Neural cell (in vitro differentiated cells): Measurements from ENCODE around the gene RERGL. TPM values are rescaled to one million over a fixed set of nuclear protein-coding genes. Genes with fewer than 3 reads are reported as not detected.
A peak's percentile ranks its signal among the peaks of the same experiment; 100 is the strongest.

Experiments
- H2AFZ ChIP-seq: fragments of 200-600, 300-800 bp; sonication (generic), shearing (Covaris generic); 2 replicates; pipeline ENCODE4 v1.6.0; 2014; ENCODE audit warnings: low read depth, mild to moderate bottlenecking, antibody characterized with exemption, low read length, moderate library complexity
- H3F3A ChIP-seq: fragments of 200-600 bp; shearing (Covaris generic); 2 replicates; pipeline ENCODE4 v1.6.1; 2016; ENCODE audit warnings: mild to moderate bottlenecking, moderate library complexity, mixed read lengths, antibody characterized with exemption, low read length; ENCODE audit not compliant: insufficient read depth, poor library complexity, severe bottlenecking
- H3K27ac ChIP-seq: fragments of 200-600, 300-800 bp; sonication (generic), shearing (Covaris generic); 2 replicates; pipeline ENCODE4 v1.5.1; 2014; ENCODE audit warnings: mild to moderate bottlenecking, low read length, moderate library complexity
- H3K27me3 ChIP-seq: fragments of 300-800, 200-600 bp; sonication (generic), shearing (Covaris generic); 2 replicates; pipeline ENCODE4 v1.6.0; 2014; ENCODE audit warnings: mild to moderate bottlenecking, low read depth, low read length, moderate library complexity; ENCODE audit not compliant: insufficient read depth
- H3K36me3 ChIP-seq: fragments of 300-800, 200-600 bp; sonication (generic), shearing (Covaris generic); 2 replicates; pipeline ENCODE4 v1.5.1; 2014; ENCODE audit warnings: mild to moderate bottlenecking, antibody characterized with exemption, low read length, moderate library complexity; ENCODE audit not compliant: insufficient read depth
- H3K4me2 ChIP-seq: fragments of 300-800, 200-600 bp; sonication (generic), shearing (Covaris generic); 2 replicates; pipeline ENCODE4 v1.6.0; 2014; ENCODE audit warnings: mild to moderate bottlenecking, low read length
- H3K4me3 ChIP-seq: fragments of 300-800, 200-600 bp; sonication (generic), shearing (Covaris generic); 2 replicates; pipeline ENCODE4 v1.5.1; 2014; ENCODE audit warnings: mild to moderate bottlenecking, low read length, moderate library complexity
- H3K79me2 ChIP-seq: fragments of 200-600 bp; shearing (Covaris generic); replicated peaks from 2 replicates; pipeline ENCODE4 v1.6.0; 2014; ENCODE audit warnings: mild to moderate bottlenecking, low read length, moderate library complexity; ENCODE audit not compliant: insufficient read depth
- H3K9ac ChIP-seq: fragments of 300-800, 200-600 bp; sonication (generic), shearing (Covaris generic); 2 replicates; pipeline ENCODE4 v1.6.1; 2016; ENCODE audit warnings: mild to moderate bottlenecking, low read length, mixed read lengths
- H3K9me2 ChIP-seq: fragments of 200-600 bp; shearing (Covaris generic); 2 replicates; pipeline ENCODE4 v1.6.1; 2016; ENCODE audit warnings: mild to moderate bottlenecking, low read length, mixed read lengths; ENCODE audit not compliant: insufficient read depth
- H3K9me3 ChIP-seq: fragments of 200-600, 300-800 bp; sonication (generic), shearing (Covaris generic); 2 replicates; pipeline ENCODE4 v1.6.1; 2016; ENCODE audit warnings: mild to moderate bottlenecking, mixed run types, low read length, moderate library complexity, mixed read lengths
- H4K20me1 ChIP-seq: fragments of 200-600 bp; shearing (Covaris generic); 2 replicates; pipeline ENCODE4 v1.6.1; 2016; ENCODE audit warnings: mild to moderate bottlenecking, mixed run types; ENCODE audit not compliant: insufficient read depth
- EP300 ChIP-seq: fragments of 450-650 bp; conservative IDR thresholded peaks from 2 replicates; pipeline ENCODE4 v1.6.1; 2014; ENCODE audit warnings: antibody characterized with exemption, mild to moderate bottlenecking, moderate library complexity; ENCODE audit not compliant: poor library complexity, severe bottlenecking
- EZH2 ChIP-seq: fragments of 200-600, 300-800 bp; shearing (Covaris generic), sonication (generic); IDR thresholded peaks from 2 replicates; pipeline ENCODE4 v1.6.1; 2014; ENCODE audit warnings: antibody characterized with exemption, low read length, borderline replicate concordance, mild to moderate bottlenecking; ENCODE audit not compliant: insufficient read depth, poor library complexity, severe bottlenecking
- MXI1 ChIP-seq: fragments of 450-650 bp; conservative IDR thresholded peaks from 2 replicates; pipeline ENCODE4 v1.6.1; 2014; ENCODE audit warnings: antibody characterized with exemption, mild to moderate bottlenecking; ENCODE audit not compliant: poor library complexity, severe bottlenecking
- POLR2AphosphoS5 ChIP-seq: IDR thresholded peaks from 2 replicates; pipeline ENCODE4 v1.6.1; 2012
- RAD21 ChIP-seq: fragments of 450-650 bp; conservative IDR thresholded peaks from 2 replicates; pipeline ENCODE4 v1.6.1; 2014; ENCODE audit warnings: antibody characterized with exemption, mild to moderate bottlenecking, moderate library complexity
- SMC3 ChIP-seq: fragments of 450-650 bp; conservative IDR thresholded peaks from 2 replicates; pipeline ENCODE4 v1.6.1; 2014; ENCODE audit warnings: antibody characterized with exemption, mild to moderate bottlenecking, moderate library complexity; ENCODE audit not compliant: poor library complexity
- TAF1 ChIP-seq: IDR thresholded peaks from 2 replicates; pipeline ENCODE4 v1.6.1; 2012; ENCODE audit warnings: low read depth
- polyA plus RNA-seq: library from polyadenylated mRNA; depleted of rRNA; stranded (reverse); fragments of >200 nt; gene quantifications from 2 replicates; pipeline ENCODE4 v1.2.3, GENCODE V29; 2014
- TF ChIP-seq, protein P1 (sequence below): IDR thresholded peaks from 2 replicates; pipeline ENCODE4 v1.6.1; 2012; ENCODE audit warnings: borderline replicate concordance
- TF ChIP-seq, protein P2 (sequence below): fragments of 450-650 bp; IDR thresholded peaks from 2 replicates; pipeline ENCODE4 v1.5.1; 2014; ENCODE audit warnings: antibody characterized with exemption, mild to moderate bottlenecking, moderate library complexity; ENCODE audit not compliant: poor library complexity, severe bottlenecking

Gene RERGL
- polyA plus RNA-seq, 1 donor from 2014 or later = not detected

DNA sequence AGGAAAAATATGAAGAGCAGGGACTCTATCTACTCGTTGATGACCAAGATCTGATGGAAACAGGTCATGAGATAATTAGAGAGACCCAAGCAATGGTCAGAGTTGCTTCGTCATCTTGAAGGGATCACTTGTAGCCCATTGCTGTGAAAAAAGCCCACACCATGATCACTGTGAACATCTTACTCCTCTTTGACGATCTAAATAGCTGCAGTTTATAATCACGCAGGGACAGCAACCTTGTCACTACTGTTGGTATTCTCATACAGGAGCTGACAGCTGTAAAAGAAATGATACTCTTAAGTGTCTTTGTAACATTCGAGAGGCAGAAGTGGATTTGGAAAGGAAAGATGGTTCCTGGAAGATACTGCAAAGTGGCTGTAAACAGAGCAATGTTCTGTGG, 33.7 kb upstream of the RERGL start:
- H3K4me2 ChIP-seq = no peak overlapping the region
- no peaks in the 10 kb centered on the region for H3K27me3 ChIP-seq
- no peak overlapping the region for H3K4me3 ChIP-seq
- no peaks in the 10 kb centered on the region for H3F3A ChIP-seq
- TF ChIP-seq EP300 (peak; percentile 67), TAF1 (no peak), EZH2 (no peak), POLR2AphosphoS5 (peak; percentile 37)
- H3K9ac ChIP-seq = no peak overlapping the region
- H2AFZ ChIP-seq = no peak overlapping the region
- H3K9me3 ChIP-seq = peaks cover 2% of the 10 kb centered on the region
- no peaks in the 10 kb centered on the region for H4K20me1 ChIP-seq
- H3K27ac ChIP-seq = peak overlapping the region; percentile 6
- H3K36me3 ChIP-seq = no peaks in the 10 kb centered on the region
- no peaks in the 10 kb centered on the region for H3K9me2 ChIP-seq
- H3K79me2 ChIP-seq = no peaks in the 10 kb centered on the region

DNA sequence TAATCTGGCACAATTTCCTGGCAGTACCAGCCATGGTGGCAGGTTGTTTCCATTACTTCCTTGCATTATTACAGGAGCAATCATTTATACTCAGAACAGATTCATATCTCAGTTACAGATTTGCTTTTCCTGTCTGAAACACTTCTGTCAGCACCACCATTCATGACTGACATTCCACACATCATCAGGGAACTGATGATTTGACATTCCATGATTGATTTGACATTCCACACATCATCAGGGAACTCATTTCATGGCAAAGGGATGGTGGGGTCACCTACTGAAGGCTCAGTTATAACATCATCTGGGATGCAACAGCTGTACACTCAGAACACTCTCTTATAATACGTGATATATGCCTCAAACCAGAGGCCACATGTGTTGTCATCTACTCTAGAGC, 30.9 kb upstream of the RERGL start:
- Histone ChIP-seq H3K9me2 (no peaks in the 10 kb centered on the region), H3K4me2 (no peak overlapping the region), H3K4me3 (no peak overlapping the region), H3K27me3 (no peaks in the 10 kb centered on the region), H3F3A (no peaks in the 10 kb centered on the region), H4K20me1 (no peaks in the 10 kb centered on the region), H3K36me3 (no peaks in the 10 kb centered on the region), H3K27ac (peak overlapping the region; percentile 33), H3K9ac (no peak overlapping the region), H2AFZ (no peak overlapping the region), H3K9me3 (no peaks in the 10 kb centered on the region), H3K79me2 (no peaks in the 10 kb centered on the region)
- TF ChIP-seq MXI1 (no peak), POLR2AphosphoS5 (peak; percentile 94), RAD21 (no peak), SMC3 (no peak), EP300 (peak; percentile 99), TAF1 (no peak)
- TF ChIP-seq, protein P1, sequence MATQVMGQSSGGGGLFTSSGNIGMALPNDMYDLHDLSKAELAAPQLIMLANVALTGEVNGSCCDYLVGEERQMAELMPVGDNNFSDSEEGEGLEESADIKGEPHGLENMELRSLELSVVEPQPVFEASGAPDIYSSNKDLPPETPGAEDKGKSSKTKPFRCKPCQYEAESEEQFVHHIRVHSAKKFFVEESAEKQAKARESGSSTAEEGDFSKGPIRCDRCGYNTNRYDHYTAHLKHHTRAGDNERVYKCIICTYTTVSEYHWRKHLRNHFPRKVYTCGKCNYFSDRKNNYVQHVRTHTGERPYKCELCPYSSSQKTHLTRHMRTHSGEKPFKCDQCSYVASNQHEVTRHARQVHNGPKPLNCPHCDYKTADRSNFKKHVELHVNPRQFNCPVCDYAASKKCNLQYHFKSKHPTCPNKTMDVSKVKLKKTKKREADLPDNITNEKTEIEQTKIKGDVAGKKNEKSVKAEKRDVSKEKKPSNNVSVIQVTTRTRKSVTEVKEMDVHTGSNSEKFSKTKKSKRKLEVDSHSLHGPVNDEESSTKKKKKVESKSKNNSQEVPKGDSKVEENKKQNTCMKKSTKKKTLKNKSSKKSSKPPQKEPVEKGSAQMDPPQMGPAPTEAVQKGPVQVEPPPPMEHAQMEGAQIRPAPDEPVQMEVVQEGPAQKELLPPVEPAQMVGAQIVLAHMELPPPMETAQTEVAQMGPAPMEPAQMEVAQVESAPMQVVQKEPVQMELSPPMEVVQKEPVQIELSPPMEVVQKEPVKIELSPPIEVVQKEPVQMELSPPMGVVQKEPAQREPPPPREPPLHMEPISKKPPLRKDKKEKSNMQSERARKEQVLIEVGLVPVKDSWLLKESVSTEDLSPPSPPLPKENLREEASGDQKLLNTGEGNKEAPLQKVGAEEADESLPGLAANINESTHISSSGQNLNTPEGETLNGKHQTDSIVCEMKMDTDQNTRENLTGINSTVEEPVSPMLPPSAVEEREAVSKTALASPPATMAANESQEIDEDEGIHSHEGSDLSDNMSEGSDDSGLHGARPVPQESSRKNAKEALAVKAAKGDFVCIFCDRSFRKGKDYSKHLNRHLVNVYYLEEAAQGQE = peak; percentile 95

DNA sequence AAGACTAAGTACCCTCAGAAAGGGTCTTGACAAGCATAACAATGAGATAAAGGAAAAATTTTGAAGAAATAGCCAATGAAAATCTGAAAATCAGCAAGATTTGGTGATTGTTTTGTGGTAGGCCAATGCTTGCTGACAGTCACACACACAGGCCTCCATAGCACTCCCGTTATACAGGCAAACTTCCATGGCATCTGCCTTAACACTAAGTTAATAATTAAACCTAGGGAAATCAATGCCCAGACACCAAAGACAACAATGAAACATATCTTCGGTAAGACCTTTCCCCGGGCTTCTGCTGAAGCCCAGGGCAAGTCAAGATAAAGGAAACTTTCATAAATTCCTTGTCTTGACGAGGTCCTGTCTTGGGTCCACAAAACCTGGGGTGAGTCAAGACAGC, 18.6 kb upstream of the RERGL start:
- H3F3A ChIP-seq = no peaks in the 10 kb centered on the region
- no peaks in the 10 kb centered on the region for H3K9me2 ChIP-seq
- no peak overlapping the region for H2AFZ ChIP-seq
- H3K4me2 ChIP-seq = no peak overlapping the region
- no peak overlapping the region for H3K4me3 ChIP-seq
- TF ChIP-seq, protein P2, sequence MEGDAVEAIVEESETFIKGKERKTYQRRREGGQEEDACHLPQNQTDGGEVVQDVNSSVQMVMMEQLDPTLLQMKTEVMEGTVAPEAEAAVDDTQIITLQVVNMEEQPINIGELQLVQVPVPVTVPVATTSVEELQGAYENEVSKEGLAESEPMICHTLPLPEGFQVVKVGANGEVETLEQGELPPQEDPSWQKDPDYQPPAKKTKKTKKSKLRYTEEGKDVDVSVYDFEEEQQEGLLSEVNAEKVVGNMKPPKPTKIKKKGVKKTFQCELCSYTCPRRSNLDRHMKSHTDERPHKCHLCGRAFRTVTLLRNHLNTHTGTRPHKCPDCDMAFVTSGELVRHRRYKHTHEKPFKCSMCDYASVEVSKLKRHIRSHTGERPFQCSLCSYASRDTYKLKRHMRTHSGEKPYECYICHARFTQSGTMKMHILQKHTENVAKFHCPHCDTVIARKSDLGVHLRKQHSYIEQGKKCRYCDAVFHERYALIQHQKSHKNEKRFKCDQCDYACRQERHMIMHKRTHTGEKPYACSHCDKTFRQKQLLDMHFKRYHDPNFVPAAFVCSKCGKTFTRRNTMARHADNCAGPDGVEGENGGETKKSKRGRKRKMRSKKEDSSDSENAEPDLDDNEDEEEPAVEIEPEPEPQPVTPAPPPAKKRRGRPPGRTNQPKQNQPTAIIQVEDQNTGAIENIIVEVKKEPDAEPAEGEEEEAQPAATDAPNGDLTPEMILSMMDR = no peak
- TF ChIP-seq SMC3 (no peak), POLR2AphosphoS5 (no peak), TAF1 (no peak), RAD21 (no peak), EP300 (no peak), MXI1 (no peak), EZH2 (no peak)
- TF ChIP-seq, protein P1 = no peak
- no peaks in the 10 kb centered on the region for H3K79me2 ChIP-seq
- H3K27me3 ChIP-seq = no peaks in the 10 kb centered on the region
- no peaks in the 10 kb centered on the region for H4K20me1 ChIP-seq
- no peaks in the 10 kb centered on the region for H3K36me3 ChIP-seq
- no peak overlapping the region for H3K27ac ChIP-seq
- H3K9ac ChIP-seq = no peak overlapping the region
- no peaks in the 10 kb centered on the region for H3K9me3 ChIP-seq
